ENCODE results near the gene SERPINB4.

DNA sequence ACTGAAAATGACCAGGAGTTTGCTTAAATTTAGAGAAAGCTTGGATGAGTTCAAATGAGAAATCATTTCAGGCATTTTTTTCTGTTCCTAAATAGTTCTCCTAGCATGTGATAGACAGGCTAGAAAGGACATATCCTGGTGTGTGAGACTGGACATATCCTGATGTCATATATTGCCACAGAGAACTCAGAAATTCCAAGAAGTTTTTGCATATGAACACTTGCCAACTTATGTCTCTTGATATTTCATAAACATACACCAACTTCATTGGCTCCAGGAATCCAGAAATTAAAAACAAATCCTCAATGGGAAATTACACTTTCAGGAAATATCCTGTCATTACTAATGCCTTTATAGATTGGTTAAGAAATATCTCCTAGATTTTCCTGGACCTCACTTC, 2.9 kb upstream of the SERPINB4 start:
- TF ChIP-seq, protein P1, sequence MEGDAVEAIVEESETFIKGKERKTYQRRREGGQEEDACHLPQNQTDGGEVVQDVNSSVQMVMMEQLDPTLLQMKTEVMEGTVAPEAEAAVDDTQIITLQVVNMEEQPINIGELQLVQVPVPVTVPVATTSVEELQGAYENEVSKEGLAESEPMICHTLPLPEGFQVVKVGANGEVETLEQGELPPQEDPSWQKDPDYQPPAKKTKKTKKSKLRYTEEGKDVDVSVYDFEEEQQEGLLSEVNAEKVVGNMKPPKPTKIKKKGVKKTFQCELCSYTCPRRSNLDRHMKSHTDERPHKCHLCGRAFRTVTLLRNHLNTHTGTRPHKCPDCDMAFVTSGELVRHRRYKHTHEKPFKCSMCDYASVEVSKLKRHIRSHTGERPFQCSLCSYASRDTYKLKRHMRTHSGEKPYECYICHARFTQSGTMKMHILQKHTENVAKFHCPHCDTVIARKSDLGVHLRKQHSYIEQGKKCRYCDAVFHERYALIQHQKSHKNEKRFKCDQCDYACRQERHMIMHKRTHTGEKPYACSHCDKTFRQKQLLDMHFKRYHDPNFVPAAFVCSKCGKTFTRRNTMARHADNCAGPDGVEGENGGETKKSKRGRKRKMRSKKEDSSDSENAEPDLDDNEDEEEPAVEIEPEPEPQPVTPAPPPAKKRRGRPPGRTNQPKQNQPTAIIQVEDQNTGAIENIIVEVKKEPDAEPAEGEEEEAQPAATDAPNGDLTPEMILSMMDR (IDR thresholded peaks at IDR 0.05) = no peak
- no peak for TF ChIP-seq EZH2 (IDR thresholded peaks at IDR 0.05; ENCODE audit: borderline replicate concordance, insufficient read depth, low read depth, low read length, poor library complexity, severe bottlenecking)
